ENCODE measurements around the gene DMD. TPM values are rescaled to one million over a fixed set of nuclear protein-coding genes. Genes with fewer than 3 reads are reported as not detected.

Gene DMD
- total RNA-seq, 3 donors from 2014 or later = 11.2 to 140 (median 12.6) TPM

DNA sequence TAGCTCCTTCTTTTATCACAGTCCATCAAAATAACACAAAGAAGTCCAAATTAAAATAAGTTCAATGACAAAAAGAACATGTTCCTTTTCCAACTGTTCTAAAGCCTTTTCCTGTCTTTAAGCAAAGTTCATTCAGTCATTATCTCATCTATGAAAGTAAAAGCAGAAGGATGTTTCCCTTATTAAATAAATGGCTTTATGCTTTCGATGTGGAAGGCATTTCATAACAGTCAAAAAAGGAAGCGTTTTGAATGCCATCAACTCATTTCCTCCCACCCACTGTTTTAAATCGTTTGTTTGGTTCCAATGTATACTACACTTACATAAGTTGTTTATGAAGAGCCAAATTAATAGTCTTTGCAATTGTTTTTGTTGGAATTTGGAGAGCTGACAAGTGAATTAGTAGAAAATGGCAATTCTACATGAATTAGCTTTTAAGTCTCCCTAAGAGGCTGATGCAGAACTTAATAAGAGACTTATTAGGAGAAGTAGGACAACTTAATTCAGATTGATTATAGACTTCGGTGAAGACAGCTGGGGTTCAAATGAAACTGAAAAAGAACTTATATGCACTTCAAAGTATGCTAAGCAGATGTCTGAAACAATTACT, 1746.9 kb downstream of the DMD start:
- intact Hi-C loops (cut with DNase I, micrococcal nuclease) = no loop called here
- no peak overlapping the region for H3K4me3 ChIP-seq
- no peaks in the 10 kb centered on the region for H3K9me3 ChIP-seq
- no peak for DNase-seq
- H3K36me3 ChIP-seq (ENCODE audit: low read depth) = no peaks in the 10 kb centered on the region
- no peak for TF ChIP-seq CTCF (IDR thresholded peaks at IDR 0.05)
- ATAC-seq = no peak
- H3K4me1 ChIP-seq (ENCODE audit: low read depth) = no peaks in the 10 kb centered on the region

GRCh38 chrX:31461266-31461665, 1750.1 kb downstream of the DMD start:
- ATAC-seq = no peak
- no peaks in the 10 kb centered on the region for H3K4me1 ChIP-seq (ENCODE audit: low read depth)
- no peak overlapping the region for H3K4me3 ChIP-seq
- intact Hi-C loops (cut with DNase I, micrococcal nuclease) = no loop called here
- no peaks in the 10 kb centered on the region for H3K36me3 ChIP-seq (ENCODE audit: low read depth)
- DNase-seq = no peak
- TF ChIP-seq CTCF (IDR thresholded peaks at IDR 0.05) = no peak
- no peaks in the 10 kb centered on the region for H3K9me3 ChIP-seq

DNA sequence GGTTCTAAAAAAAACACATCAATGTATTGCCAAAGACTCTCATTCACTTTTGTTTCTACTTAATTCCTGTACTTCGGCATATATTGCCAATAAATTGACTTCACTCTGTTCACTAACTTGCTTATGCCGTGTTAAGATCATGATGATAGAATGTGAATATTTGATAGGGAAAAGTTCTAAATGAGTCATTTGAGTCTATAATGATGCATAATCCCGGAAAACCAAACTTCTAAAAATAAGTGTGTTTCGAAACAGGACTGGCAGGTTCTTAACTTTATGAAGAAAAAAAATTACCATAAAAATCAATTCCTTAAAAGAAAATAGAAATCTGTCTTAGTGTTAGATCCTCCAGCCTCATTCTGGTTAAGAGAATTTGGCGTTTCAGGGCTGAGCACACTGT, 1752.0 kb downstream of the DMD start:
- no peaks in the 10 kb centered on the region for H3K4me1 ChIP-seq (ENCODE audit: low read depth)
- H3K4me3 ChIP-seq = no peak overlapping the region
- intact Hi-C loops (cut with DNase I, micrococcal nuclease) = no loop called here
- H3K9me3 ChIP-seq = no peaks in the 10 kb centered on the region
- TF ChIP-seq CTCF (IDR thresholded peaks at IDR 0.05) = no peak
- no peak for DNase-seq
- no peak for ATAC-seq
- no peaks in the 10 kb centered on the region for H3K36me3 ChIP-seq (ENCODE audit: low read depth)

- H3K4me3 ChIP-seq = no peak overlapping the region
- intact Hi-C loops (cut with DNase I, micrococcal nuclease) = no loop called here
- ATAC-seq = no peak
- no peaks in the 10 kb centered on the region for H3K9me3 ChIP-seq
- DNase-seq = no peak
- H3K36me3 ChIP-seq (ENCODE audit: low read depth) = no peaks in the 10 kb centered on the region
- H3K4me1 ChIP-seq (ENCODE audit: low read depth) = no peaks in the 10 kb centered on the region
- TF ChIP-seq CTCF (IDR thresholded peaks at IDR 0.05) = no peak
Measured at GRCh38 chrX:31449965-31450364, 1761.4 kb downstream of the DMD start.

GRCh38 chrX:31449081-31449480, 1762.3 kb downstream of the DMD start:
- ATAC-seq = no peak
- Histone ChIP-seq H3K4me3 (no peak overlapping the region), H3K36me3 (ENCODE audit: low read depth) (no peaks in the 10 kb centered on the region), H3K9me3 (no peaks in the 10 kb centered on the region), H3K4me1 (ENCODE audit: low read depth) (no peaks in the 10 kb centered on the region)
- no peak for DNase-seq
- intact Hi-C loops (cut with DNase I, micrococcal nuclease) = no loop called here
- no peak for TF ChIP-seq CTCF (IDR thresholded peaks at IDR 0.05)

- DNase-seq (no peak), ATAC-seq (no peak)
- TF ChIP-seq CTCF (IDR thresholded peaks at IDR 0.05) = no peak
- Histone ChIP-seq H3K4me3 (no peak overlapping the region), H3K9me3 (no peaks in the 10 kb centered on the region), H3K36me3 (ENCODE audit: low read depth) (no peaks in the 10 kb centered on the region), H3K4me1 (ENCODE audit: low read depth) (no peaks in the 10 kb centered on the region)
- intact Hi-C loops (cut with DNase I, micrococcal nuclease) = no loop called here
Measured at GRCh38 chrX:31445542-31445941, 1765.8 kb downstream of the DMD start.
